ENCODE results near the gene WWOX. TPM values are rescaled to one million over a fixed set of nuclear protein-coding genes. Genes with fewer than 3 reads are reported as not detected.

WWOX gene
- total RNA-seq, 1 experiment from 2014 or later = 79.9 TPM

GRCh38 chr16:78667675-78668074, 568.2 kb downstream of the WWOX start:
- H3K27ac ChIP-seq (ENCODE audit: low read depth, low read length, poor library complexity, severe bottlenecking) = no peak overlapping the region
- no peak for DNase-seq (ENCODE audit: low spot score)
- POLR2A ChIA-PET (ENCODE audit: low non-redundant PET) = no interaction called here
- no peaks in the 10 kb centered on the region for H3K9me3 ChIP-seq (ENCODE audit: low read depth, low read length, poor library complexity, severe bottlenecking)
- H3K36me3 ChIP-seq (ENCODE audit: insufficient read depth, low read length, poor library complexity, severe bottlenecking) = no peaks in the 10 kb centered on the region
- intact Hi-C loops (cut with micrococcal nuclease; ENCODE audit: unreplicated experiment) = no loop called here
- no TSS peak for BruUV-seq (replicated peaks)
- H3K4me3 ChIP-seq (ENCODE audit: low read depth, low read length, poor library complexity, severe bottlenecking) = no peak overlapping the region
- no peak for TF ChIP-seq EZH2 (IDR thresholded peaks at IDR 0.05; ENCODE audit: borderline replicate concordance, low read depth, low read length, poor library complexity, severe bottlenecking)
- no peak for TF ChIP-seq CTCF (conservative IDR thresholded peaks at IDR 0.05; ENCODE audit: low read depth, low read length)
- CTCF ChIA-PET = no interaction called here
- no peaks in the 10 kb centered on the region for H3K27me3 ChIP-seq (replicated peaks; ENCODE audit: insufficient read depth, low read depth, low read length, poor library complexity)
- H3K4me1 ChIP-seq (ENCODE audit: insufficient read depth, low read length, poor library complexity, severe bottlenecking) = no peaks in the 10 kb centered on the region

- H3K36me3 ChIP-seq (ENCODE audit: insufficient read depth, low read length, poor library complexity, severe bottlenecking) = no peaks in the 10 kb centered on the region
- H3K9me3 ChIP-seq (ENCODE audit: low read depth, low read length, poor library complexity, severe bottlenecking) = no peaks in the 10 kb centered on the region
- H3K4me1 ChIP-seq (ENCODE audit: insufficient read depth, low read length, poor library complexity, severe bottlenecking) = no peaks in the 10 kb centered on the region
- no TSS peak for BruUV-seq (replicated peaks)
- intact Hi-C loops (cut with micrococcal nuclease; ENCODE audit: unreplicated experiment) = no loop called here
- CTCF ChIA-PET = no interaction called here
- H3K27ac ChIP-seq (ENCODE audit: low read depth, low read length, poor library complexity, severe bottlenecking) = no peak overlapping the region
- H3K4me3 ChIP-seq (ENCODE audit: low read depth, low read length, poor library complexity, severe bottlenecking) = no peak overlapping the region
- no peak for TF ChIP-seq CTCF (conservative IDR thresholded peaks at IDR 0.05; ENCODE audit: low read depth, low read length)
- no peak for DNase-seq (ENCODE audit: low spot score)
- POLR2A ChIA-PET (ENCODE audit: low non-redundant PET) = no interaction called here
- H3K27me3 ChIP-seq (replicated peaks; ENCODE audit: insufficient read depth, low read depth, low read length, poor library complexity) = no peaks in the 10 kb centered on the region
These were observed 568.9 kb downstream of the WWOX start for GRCh38 chr16:78668393-78668792.

- peak; percentile 2 for DNase-seq (ENCODE audit: low spot score)
- no TSS peak for BruUV-seq (replicated peaks)
- ChIA-PET POLR2A (ENCODE audit: low non-redundant PET) (no interaction called here), CTCF (no interaction called here)
- intact Hi-C loops (cut with micrococcal nuclease; ENCODE audit: unreplicated experiment) = no loop called here
- Histone ChIP-seq H3K4me1 (ENCODE audit: insufficient read depth, low read length, poor library complexity, severe bottlenecking) (no peaks in the 10 kb centered on the region), H3K27ac (ENCODE audit: low read depth, low read length, poor library complexity, severe bottlenecking) (no peak overlapping the region), H3K9me3 (ENCODE audit: low read depth, low read length, poor library complexity, severe bottlenecking) (no peaks in the 10 kb centered on the region), H3K36me3 (ENCODE audit: insufficient read depth, low read length, poor library complexity, severe bottlenecking) (no peaks in the 10 kb centered on the region), H3K27me3 (replicated peaks; ENCODE audit: insufficient read depth, low read depth, low read length, poor library complexity) (no peaks in the 10 kb centered on the region), H3K4me3 (ENCODE audit: low read depth, low read length, poor library complexity, severe bottlenecking) (no peak overlapping the region)
- TF ChIP-seq CTCF (conservative IDR thresholded peaks at IDR 0.05; ENCODE audit: low read depth, low read length) (no peak), EZH2 (IDR thresholded peaks at IDR 0.05; ENCODE audit: borderline replicate concordance, low read depth, low read length, poor library complexity, severe bottlenecking) (no peak)
These were observed 570.5 kb downstream of the WWOX start for GRCh38 chr16:78669994-78670393.

Data from A673 (cell line).